ENCODE results near the gene NKD2. TPM values are rescaled to one million over a fixed set of nuclear protein-coding genes. Genes with fewer than 3 reads are reported as not detected.

Gene NKD2, protein sequence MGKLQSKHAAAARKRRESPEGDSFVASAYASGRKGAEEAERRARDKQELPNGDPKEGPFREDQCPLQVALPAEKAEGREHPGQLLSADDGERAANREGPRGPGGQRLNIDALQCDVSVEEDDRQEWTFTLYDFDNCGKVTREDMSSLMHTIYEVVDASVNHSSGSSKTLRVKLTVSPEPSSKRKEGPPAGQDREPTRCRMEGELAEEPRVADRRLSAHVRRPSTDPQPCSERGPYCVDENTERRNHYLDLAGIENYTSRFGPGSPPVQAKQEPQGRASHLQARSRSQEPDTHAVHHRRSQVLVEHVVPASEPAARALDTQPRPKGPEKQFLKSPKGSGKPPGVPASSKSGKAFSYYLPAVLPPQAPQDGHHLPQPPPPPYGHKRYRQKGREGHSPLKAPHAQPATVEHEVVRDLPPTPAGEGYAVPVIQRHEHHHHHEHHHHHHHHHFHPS
- 2.1 and 102 TPM in 2 replicates for total RNA-seq

DNA sequence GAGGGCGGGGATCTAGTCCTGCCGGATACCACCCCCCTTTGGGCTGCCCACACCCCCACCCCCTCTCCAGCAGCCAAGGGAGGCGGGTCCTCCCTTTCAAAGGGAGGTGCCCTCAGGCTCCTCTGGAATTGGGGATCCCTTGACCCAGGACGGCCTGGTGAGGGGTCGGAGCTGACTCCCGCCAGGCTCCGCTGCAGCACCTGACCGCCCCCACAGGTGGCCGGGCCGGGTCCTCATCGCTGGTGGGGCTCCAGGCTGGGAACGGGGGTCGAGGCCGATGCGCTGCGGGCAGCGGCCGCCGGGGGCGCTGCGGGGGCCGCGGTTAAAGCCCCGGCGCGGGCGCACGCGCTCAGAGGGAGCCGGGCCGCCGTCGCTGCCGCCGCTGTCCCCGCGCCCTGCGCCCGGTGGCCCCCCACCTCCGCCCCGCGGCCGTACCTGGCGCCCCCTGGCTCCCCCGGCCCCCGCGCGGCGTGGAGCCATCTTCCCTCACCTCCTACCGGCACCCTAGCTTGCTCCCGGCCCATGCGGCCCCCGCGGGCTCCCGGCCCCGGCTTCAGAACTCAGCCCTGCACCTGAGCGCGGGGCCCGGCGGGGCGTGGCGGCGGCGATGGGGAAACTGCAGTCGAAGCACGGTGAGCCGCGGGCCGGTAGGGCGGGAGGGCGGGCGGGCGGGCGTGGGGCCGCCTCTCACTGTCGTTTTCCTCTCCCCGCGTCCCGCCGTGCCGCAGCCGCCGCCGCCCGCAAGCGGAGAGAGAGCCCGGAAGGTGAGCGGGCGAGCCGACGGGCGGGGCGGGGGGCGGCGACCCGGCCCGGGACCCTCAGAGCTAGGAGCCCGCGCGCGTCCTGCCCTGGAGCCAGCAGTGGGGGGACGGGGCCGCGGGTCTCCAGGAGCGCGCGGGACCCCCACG, at the start of gene NKD2:
NKD2 (plus strand) TSS at position 352 of the 908 bp plus-strand sequence; CDS start at position 608, 256 bp downstream.

Other genes starting within 250 kb of the NKD2 start
- not detected in 2 replicates for gene ZDHHC11B, start 224.1 kb upstream of the NKD2 start, total RNA-seq
- gene ZDHHC11, start 157.8 kb upstream of the NKD2 start, total RNA-seq: 1.3 TPM in 1 of 2 replicates, not detected in the other
- gene BRD9, start 116.0 kb upstream of the NKD2 start, total RNA-seq: 27.3 and 30.6 TPM in 2 replicates
- gene TRIP13, start 115.9 kb upstream of the NKD2 start, total RNA-seq: 6.1 and 28.8 TPM in 2 replicates
- 8.1 and 26.0 TPM in 2 replicates for gene SLC12A7, start 103.3 kb downstream of the NKD2 start, total RNA-seq
- gene SLC6A19, start 192.8 kb downstream of the NKD2 start, total RNA-seq: not detected in 2 replicates
- gene SLC6A18, start 216.6 kb downstream of the NKD2 start, total RNA-seq: not detected in 2 replicates

Measured in epithelial cell of alveolus of lung (primary cell).